ENCODE data around the gene GARRE1.

GRCh38 chr19:34295103-34295502, 40.7 kb downstream of the GARRE1 start:
- TF ChIP-seq CTCF (IDR thresholded peaks at IDR 0.05; ENCODE audit: borderline replicate concordance, extremely low read depth, low read length, poor library complexity, severe bottlenecking) (no peak), EZH2 (IDR thresholded peaks at IDR 0.05; ENCODE audit: borderline replicate concordance, low read depth, low read length, severe bottlenecking) (no peak)
